GM19193 (cell line): ENCODE results near the gene SLC36A3.

ENCODE experiments used
- POLR2A ChIP-seq: IDR thresholded peaks from 4 replicates; pipeline ENCODE4 v1.6.1; 2011; ENCODE audit not compliant: insufficient read depth, insufficient read length; ENCODE audit errors: extremely low read depth

Gene SLC36A3

GRCh38 chr5:151317871-151318270 is 14.3 kb upstream of the SLC36A3 start:
- TF ChIP-seq POLR2A = no peak

- TF ChIP-seq POLR2A = no peak
Observed at GRCh38 chr5:151315998-151316597, 12.5 kb upstream of the SLC36A3 start.

DNA sequence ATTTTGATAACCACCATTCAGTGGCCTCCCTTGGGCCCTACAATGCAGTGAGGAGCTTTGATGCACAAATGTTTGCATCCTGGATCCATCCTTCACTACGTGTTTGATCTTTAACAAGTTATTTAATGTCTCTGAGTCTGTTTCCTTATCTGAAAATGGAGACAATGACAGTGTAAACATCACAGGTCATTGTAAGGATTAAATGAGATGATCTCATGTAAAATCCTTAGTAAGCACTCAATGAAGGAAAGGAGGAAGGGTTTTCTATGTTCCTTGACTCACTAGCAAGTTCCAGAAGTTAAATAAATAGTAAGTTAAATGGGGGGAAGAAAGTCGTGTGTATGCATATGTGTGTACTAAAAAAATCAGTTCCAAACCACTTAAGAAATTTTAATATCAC is 9.8 kb upstream of the SLC36A3 start:
- no peak for TF ChIP-seq POLR2A

- no peak for TF ChIP-seq POLR2A
Observed at GRCh38 chr5:151312756-151313324, 9.3 kb upstream of the SLC36A3 start.

DNA sequence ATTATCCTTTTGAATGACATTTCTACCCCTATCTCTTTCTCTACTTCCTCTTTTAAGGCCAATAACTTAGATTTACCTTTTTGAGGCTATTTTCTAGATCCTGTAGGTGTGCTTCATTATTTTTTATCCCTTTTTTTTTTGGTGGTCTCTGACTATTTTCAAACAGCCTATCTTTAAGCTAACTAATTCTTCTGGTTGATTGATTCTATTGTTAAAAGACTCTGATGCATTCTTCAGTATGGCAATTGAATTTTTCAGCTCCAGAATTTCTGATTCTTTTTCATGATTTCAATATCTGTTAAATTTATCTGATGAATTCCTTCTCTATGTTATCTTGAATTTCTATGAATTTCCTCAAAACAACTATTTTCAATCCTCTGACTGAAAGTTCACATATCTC is 7.4 kb upstream of the SLC36A3 start:
- TF ChIP-seq POLR2A = no peak

DNA sequence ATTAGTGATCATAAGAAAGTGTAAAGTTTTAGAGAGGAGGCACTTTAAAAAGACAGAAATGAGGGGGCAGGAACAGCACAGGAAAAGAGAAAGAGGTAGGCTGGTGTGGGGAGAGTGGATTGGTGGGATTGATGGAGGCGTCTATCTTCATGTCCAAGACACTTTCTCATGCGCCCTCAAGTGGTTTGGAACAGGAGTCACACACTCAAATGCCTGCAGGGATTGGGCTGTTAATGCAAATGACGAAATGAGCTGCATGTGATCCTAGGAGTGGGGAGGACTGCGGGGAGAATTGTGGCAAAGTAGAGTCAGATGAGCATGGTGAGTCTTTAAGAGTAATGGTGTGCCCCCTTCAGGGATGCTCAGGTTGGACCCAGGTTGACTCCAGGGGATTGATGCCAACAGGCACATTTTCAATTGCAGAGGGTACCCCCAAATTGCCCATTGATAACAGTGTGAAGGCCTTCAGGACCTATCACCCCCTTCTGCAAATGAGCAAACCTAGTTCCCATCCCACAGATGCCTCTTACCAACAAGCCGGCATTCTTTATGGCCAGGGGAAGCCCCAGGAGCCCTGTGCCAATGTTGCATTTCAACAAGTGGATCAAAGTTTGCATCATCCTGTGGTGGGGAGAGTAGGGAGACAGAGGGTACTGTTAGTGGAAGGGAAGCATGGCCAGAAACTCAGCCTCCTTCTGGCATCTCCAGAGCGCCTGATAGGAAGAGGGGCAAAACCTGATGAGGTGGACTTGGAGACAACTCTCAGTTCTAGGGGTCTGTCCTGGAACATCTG is 5.3 kb downstream of the SLC36A3 start:
- no peak for TF ChIP-seq POLR2A

GRCh38 chr5:151296974-151297373 is 6.6 kb downstream of the SLC36A3 start:
- no peak for TF ChIP-seq POLR2A

- no peak for TF ChIP-seq POLR2A
Observed at GRCh38 chr5:151296478-151296830, 7.1 kb downstream of the SLC36A3 start.

DNA sequence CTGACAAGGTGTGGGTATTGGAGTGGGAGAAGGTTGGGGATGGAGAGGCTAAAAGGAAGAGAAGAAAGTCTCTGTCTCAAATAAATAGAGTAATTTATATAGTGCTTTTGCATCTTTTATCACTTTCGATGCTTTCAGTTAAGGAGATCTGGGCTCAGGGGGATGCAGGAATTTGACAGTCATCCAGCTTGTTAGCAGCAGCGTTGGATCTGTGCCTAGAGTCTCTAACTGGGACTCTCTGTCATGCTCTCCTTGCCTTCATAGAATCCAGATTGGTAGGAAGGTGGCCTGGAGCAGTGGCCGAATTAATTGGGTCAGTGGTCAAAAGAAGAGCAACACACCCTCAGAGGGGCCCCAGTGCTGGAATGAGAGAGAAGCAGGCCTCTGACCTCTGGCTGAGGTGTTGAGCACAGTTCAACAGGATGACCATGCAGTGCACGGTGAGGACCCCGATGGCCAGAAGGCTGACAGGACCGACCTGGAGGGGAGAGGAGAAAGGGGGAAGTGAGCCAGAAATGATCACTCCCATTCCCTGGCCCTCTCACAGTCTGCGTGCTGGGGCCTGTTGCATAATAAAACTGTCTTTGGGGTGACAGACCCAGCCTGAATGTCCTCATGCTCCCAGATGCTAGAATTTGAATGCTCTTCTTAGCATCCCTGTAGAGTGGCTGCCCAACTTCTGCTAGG is 7.6 kb downstream of the SLC36A3 start:
- TF ChIP-seq POLR2A = no peak

GRCh38 chr5:151295138-151295537 is 8.4 kb downstream of the SLC36A3 start:
- TF ChIP-seq POLR2A = no peak

- no peak for TF ChIP-seq POLR2A
Observed at GRCh38 chr5:151293624-151294023, 9.9 kb downstream of the SLC36A3 start.

DNA sequence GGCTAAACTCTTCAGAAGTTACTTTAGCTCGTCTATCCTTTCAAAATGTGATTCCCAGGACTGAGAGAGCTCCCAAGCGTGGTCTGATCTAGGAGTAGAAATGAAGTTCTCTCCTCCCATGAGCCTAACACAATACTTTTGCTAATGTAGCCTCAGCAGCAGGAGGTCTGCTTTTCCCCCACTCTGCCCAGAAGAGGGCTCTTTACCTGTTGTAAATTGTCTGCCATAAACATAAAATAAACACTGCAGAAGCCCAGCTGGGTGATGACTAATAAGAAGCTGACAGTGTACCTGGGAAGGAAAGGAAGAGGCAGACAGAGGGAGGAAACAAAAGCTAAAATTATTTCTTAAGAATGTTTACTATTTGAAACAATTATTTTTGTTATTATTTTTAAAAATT is 15.4 kb downstream of the SLC36A3 start:
- TF ChIP-seq POLR2A = no peak

DNA sequence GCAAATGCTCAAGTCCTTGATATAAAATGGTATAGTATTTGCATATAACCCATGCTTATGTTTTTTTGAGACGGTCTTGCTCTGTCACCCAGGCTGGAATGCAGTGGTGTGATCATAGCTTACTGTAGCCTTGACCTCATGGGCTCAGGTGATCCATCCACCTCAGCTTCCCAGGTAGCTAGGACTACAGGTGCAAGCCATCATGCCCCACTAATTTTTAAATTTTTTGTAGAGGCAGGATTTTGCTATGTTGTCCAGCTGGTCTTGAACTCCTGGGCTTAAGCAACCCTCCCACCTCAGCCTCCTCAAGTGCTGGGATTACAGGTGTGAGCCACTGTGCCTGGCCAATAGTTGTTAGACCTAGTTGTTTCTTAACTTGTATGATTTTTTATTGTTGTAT is 17.3 kb downstream of the SLC36A3 start:
- TF ChIP-seq POLR2A = no peak

DNA sequence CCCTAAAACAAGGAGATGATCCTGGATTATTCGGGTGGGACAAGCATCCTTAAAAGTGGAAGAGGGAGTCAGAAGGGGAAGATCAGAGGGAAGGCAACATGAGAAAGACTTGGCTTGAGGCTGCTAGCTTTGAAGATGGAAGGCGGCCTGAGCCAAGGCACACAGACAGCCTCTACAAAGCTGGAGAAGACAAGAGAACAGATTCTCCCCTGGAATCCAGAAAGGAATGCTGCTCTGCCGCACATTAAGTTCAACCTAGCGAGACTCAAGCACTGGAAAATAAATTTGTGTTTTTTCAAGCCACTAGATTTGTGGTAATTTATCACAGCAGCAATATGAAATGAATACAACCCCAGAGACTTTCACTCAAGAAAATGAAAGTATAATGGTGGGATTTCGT is 17.9 kb downstream of the SLC36A3 start:
- no peak for TF ChIP-seq POLR2A

- no peak for TF ChIP-seq POLR2A
Observed at GRCh38 chr5:151284392-151284967, 19.1 kb downstream of the SLC36A3 start.
